ENCODE measurements around the gene MYCN.

Gene MYCN

GRCh38 chr2:15981646-15982045 lies 41.3 kb downstream of the MYCN start:
- no peak for DNase-seq

GRCh38 chr2:15982285-15983044 lies 42.1 kb downstream of the MYCN start:
- no peak for DNase-seq

GRCh38 chr2:15983496-15983895 lies 43.1 kb downstream of the MYCN start:
- DNase-seq, result no peak

- no peak for DNase-seq
Measured at GRCh38 chr2:15984368-15985255, 44.3 kb downstream of the MYCN start.

- DNase-seq, result no peak
Measured at GRCh38 chr2:15985531-15985930, 45.2 kb downstream of the MYCN start.

GRCh38 chr2:15986068-15986560 lies 45.8 kb downstream of the MYCN start:
- no peak for DNase-seq

GRCh38 chr2:15986644-15987043 lies 46.3 kb downstream of the MYCN start:
- no peak for DNase-seq

- no peak for DNase-seq
Measured at GRCh38 chr2:15988733-15989132, 48.4 kb downstream of the MYCN start.

GRCh38 chr2:15989559-15989958 lies 49.2 kb downstream of the MYCN start:
- DNase-seq, result no peak

GRCh38 chr2:15990151-15991101 lies 50.1 kb downstream of the MYCN start:
- no peak for DNase-seq

- DNase-seq, result no peak
Measured at GRCh38 chr2:15991231-15991630, 50.9 kb downstream of the MYCN start.

GRCh38 chr2:15992457-15993231 lies 52.3 kb downstream of the MYCN start:
- no peak for DNase-seq

- no peak for DNase-seq
Measured at GRCh38 chr2:15993232-15993610, 52.9 kb downstream of the MYCN start.

- DNase-seq, result no peak
Measured at GRCh38 chr2:15993666-15994065, 53.3 kb downstream of the MYCN start.

- DNase-seq, result no peak
Measured at GRCh38 chr2:15995603-15996002, 55.3 kb downstream of the MYCN start.

All from MV-4-11 (cell line).